NCI-H1417 (cell line): ENCODE results near the gene ASPSCR1.
A peak's percentile ranks its signal among the peaks of the same experiment; 100 is the strongest.
"Not testable (repeated sequence)": the region's sequence is repeated elsewhere in the genome, so short reads cannot be mapped to it uniquely, and the experiment has no call there.

Experiments
- DNase-seq, 3 experiments: peaks; one replicate each; lab custom pipeline; 2025; lab: John Stamatoyannopoulos, UW

ASPSCR1 gene

GRCh38 chr17:81981511-81981910 is 4.1 kb downstream of the ASPSCR1 start:
- DNase-seq, result not testable (repeated sequence)

GRCh38 chr17:81983011-81983638 is 5.7 kb downstream of the ASPSCR1 start:
- DNase-seq, result no peak

- DNase-seq, result no peak
These were observed 6.4 kb downstream of the ASPSCR1 start for GRCh38 chr17:81983639-81984373.

- no peak for DNase-seq
These were observed 7.5 kb downstream of the ASPSCR1 start for GRCh38 chr17:81984773-81985410.

- no peak for DNase-seq
These were observed 9.2 kb downstream of the ASPSCR1 start for GRCh38 chr17:81986606-81987005.

GRCh38 chr17:81987161-81987770 is 9.8 kb downstream of the ASPSCR1 start:
- DNase-seq, result no peak

- DNase-seq, result no peak
These were observed 13.6 kb downstream of the ASPSCR1 start for GRCh38 chr17:81990836-81991683.

GRCh38 chr17:81991684-81992305 is 14.4 kb downstream of the ASPSCR1 start:
- DNase-seq, result peak in 1 of 3 experiments; percentile 40

GRCh38 chr17:81992306-81993102 is 15.1 kb downstream of the ASPSCR1 start:
- DNase-seq, result no peak

- no peak for DNase-seq
These were observed 16.5 kb downstream of the ASPSCR1 start for GRCh38 chr17:81993729-81994592.

- DNase-seq, result no peak
These were observed 17.4 kb downstream of the ASPSCR1 start for GRCh38 chr17:81994593-81995462.

GRCh38 chr17:81995463-81996231 is 18.2 kb downstream of the ASPSCR1 start:
- no peak for DNase-seq

- no peak for DNase-seq
These were observed 18.9 kb downstream of the ASPSCR1 start for GRCh38 chr17:81996232-81996756.

GRCh38 chr17:81996757-81997441 is 19.5 kb downstream of the ASPSCR1 start:
- DNase-seq, result no peak

GRCh38 chr17:81998212-81998611 is 20.8 kb downstream of the ASPSCR1 start:
- DNase-seq, result no peak

GRCh38 chr17:81998691-81999438 is 21.4 kb downstream of the ASPSCR1 start:
- no peak for DNase-seq
